ENCODE results near the gene CRIP1. TPM values are rescaled to one million over a fixed set of nuclear protein-coding genes. Genes with fewer than 3 reads are reported as not detected.

Gene CRIP1
- total RNA-seq, 4 donors from 2014 or later = 33.8 to 239 (median 37.8) TPM

DNA sequence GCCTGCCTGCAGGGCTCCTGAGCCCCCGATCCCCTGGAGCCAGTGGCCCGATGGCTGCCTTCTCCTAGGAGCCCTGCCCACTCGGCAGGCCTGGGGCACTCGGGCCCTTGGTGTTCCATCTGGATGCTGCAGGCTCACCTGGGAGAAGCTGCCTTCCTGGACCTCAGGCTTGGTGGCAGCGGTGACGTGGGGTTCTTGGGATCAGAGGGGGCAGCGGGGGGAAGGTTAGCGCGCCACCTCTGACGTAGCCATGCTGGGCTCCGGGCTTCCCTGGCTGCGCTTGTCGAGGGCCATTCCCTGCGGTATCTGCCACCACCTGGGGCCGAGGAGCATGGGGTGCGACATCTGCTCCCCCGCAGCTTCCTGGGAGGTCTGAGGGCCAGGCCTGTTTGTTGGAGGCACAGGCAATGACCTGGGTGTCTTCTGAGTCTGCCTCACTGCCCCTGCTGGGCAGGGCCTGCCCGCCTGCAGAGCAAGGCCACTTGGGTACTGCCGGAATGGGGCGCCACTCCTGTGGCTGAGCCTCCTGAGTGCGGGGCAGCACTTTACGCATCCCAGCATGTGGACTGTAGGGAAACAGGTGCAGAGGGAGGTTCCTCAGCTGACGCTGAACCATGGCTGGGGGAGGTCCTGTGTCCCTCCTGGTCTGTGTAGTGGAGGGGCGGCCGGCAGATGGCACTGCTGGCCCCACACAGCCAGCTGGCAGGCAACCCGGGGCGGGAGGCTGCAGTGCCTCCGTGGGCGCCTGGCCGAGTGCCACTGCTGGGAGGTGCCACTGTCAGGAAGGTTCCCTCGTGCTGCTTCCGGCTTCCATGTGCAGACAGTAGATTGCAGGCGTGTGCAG, 46.8 kb upstream of the CRIP1 start:
- H3K4me1 ChIP-seq = peaks cover 0 to 6% (median 0%) of the 10 kb centered on the region in 4 donors
- no peaks in the 10 kb centered on the region for H3K9me3 ChIP-seq
- H3K4me3 ChIP-seq = no peak overlapping the region
- peaks cover 0 to 6% (median 0%) of the 10 kb centered on the region in 3 donors for H3K36me3 ChIP-seq
- DNase-seq = no peak
- TF ChIP-seq POLR2A (IDR thresholded peaks at IDR 0.05) = no peak
- TF ChIP-seq, protein P1, sequence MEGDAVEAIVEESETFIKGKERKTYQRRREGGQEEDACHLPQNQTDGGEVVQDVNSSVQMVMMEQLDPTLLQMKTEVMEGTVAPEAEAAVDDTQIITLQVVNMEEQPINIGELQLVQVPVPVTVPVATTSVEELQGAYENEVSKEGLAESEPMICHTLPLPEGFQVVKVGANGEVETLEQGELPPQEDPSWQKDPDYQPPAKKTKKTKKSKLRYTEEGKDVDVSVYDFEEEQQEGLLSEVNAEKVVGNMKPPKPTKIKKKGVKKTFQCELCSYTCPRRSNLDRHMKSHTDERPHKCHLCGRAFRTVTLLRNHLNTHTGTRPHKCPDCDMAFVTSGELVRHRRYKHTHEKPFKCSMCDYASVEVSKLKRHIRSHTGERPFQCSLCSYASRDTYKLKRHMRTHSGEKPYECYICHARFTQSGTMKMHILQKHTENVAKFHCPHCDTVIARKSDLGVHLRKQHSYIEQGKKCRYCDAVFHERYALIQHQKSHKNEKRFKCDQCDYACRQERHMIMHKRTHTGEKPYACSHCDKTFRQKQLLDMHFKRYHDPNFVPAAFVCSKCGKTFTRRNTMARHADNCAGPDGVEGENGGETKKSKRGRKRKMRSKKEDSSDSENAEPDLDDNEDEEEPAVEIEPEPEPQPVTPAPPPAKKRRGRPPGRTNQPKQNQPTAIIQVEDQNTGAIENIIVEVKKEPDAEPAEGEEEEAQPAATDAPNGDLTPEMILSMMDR (IDR thresholded peaks at IDR 0.05) = no peak
- H3K27me3 ChIP-seq = no peaks in the 10 kb centered on the region
- no peak overlapping the region for H3K27ac ChIP-seq

DNA sequence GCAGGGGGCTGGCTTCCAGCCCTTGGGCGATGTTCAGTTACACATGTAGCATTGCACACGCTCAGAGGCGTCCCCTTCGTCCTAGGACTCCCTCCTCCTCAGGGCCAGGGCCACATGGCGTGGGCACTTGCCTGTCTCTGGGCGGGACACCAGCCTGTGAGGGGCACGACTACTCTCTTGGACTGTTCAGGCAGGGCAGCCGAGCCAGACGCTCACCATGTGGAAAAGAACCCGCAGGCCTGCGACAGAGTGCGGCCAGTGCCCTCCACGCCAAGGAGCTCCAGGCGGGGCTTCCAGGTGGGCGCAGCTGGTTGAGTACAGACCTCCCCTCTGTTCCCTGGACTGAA, 46.2 kb upstream of the CRIP1 start:
- H3K4me3 ChIP-seq = no peak overlapping the region
- H3K36me3 ChIP-seq = peaks cover 0 to 6% (median 0%) of the 10 kb centered on the region in 3 donors
- no peaks in the 10 kb centered on the region for H3K9me3 ChIP-seq
- peaks cover 0 to 6% (median 0%) of the 10 kb centered on the region in 4 donors for H3K4me1 ChIP-seq
- TF ChIP-seq POLR2A (IDR thresholded peaks at IDR 0.05) = no peak
- TF ChIP-seq, protein P1 (IDR thresholded peaks at IDR 0.05) = no peak
- H3K27me3 ChIP-seq = no peaks in the 10 kb centered on the region
- H3K27ac ChIP-seq = no peak overlapping the region
- DNase-seq = no peak

DNA sequence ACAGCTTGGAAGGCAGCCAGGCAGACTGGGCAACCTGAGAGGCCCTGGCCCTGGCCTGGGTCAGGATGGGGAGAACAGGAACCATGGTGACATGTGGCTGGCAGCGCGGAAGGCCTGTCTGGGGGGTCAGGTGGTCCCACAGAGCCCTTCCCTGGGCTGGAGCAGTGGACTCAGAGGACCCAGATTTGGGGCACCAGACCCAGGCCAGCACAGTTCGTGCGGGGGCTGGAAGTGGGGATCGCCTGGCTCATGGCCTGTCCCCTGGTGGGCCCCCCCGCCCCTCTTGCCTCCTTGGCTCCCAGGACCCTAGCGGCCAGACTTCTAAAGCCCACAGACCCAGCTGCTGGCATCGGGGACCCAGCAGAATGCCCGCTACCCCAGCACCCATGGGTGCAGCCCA, 45.7 kb upstream of the CRIP1 start:
- no peak overlapping the region for H3K4me3 ChIP-seq
- H3K27me3 ChIP-seq = no peaks in the 10 kb centered on the region
- H3K4me1 ChIP-seq = peaks cover 0 to 6% (median 0%) of the 10 kb centered on the region in 4 donors
- peaks cover 0 to 6% (median 0%) of the 10 kb centered on the region in 3 donors for H3K36me3 ChIP-seq
- H3K27ac ChIP-seq = no peak overlapping the region
- no peak for DNase-seq
- no peak for TF ChIP-seq POLR2A (IDR thresholded peaks at IDR 0.05)
- TF ChIP-seq, protein P1 (IDR thresholded peaks at IDR 0.05) = no peak
- no peaks in the 10 kb centered on the region for H3K9me3 ChIP-seq

DNA sequence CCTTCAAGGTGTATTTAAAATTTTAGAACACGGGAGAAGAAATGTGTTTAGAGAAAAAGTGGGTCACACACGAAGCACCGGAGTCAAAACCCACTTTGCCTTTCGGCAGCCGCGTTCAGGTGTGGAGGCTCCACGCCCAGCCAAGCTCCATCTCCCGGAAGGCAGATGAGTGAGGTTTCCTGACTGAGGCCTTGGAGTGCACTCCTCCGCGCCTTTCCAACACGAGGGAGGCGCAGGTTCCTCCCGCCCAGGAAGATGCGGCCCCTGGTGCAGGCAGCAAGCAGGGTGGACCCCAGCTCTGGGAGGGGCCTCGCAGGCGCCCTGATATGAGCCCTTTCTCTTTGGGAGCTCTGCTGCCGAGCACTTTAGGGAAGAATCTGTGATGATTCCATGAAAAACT, 44.6 kb upstream of the CRIP1 start:
- Histone ChIP-seq H3K9me3 (no peaks in the 10 kb centered on the region), H3K4me1 (peaks cover 0 to 6% (median 0%) of the 10 kb centered on the region in 4 donors), H3K27ac (no peak overlapping the region), H3K27me3 (no peaks in the 10 kb centered on the region), H3K36me3 (peaks cover 0 to 9% (median 0%) of the 10 kb centered on the region in 3 donors), H3K4me3 (no peak overlapping the region)
- TF ChIP-seq, protein P1 (IDR thresholded peaks at IDR 0.05) = no peak
- no peak for TF ChIP-seq POLR2A (IDR thresholded peaks at IDR 0.05)
- no peak for DNase-seq

DNA sequence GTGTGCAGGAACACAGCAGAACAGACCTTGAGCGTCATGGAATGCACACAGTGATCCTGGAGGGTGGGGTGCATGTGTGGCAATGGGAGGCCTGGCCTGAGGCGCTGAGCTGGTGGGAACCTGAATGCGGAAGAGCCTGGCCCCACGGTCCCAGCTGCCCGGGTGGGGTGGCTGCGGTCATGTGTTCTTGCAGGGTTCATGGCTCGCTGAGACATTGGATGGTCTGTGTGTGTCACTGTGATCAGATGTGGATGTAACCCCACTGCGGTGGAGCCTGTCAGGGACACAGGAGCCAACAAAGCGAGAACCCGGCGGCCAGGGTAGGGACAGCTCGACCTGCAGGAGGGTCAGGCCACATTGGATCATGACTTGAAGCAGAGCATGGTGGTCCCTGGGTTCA, 43.9 kb upstream of the CRIP1 start:
- Histone ChIP-seq H3K27ac (no peak overlapping the region), H3K4me1 (no peaks in the 10 kb centered on the region), H3K4me3 (no peak overlapping the region), H3K9me3 (no peaks in the 10 kb centered on the region), H3K27me3 (no peaks in the 10 kb centered on the region), H3K36me3 (peaks cover 0 to 14% (median 0%) of the 10 kb centered on the region in 3 donors)
- no peak for TF ChIP-seq POLR2A (IDR thresholded peaks at IDR 0.05)
- TF ChIP-seq, protein P1 (IDR thresholded peaks at IDR 0.05) = no peak
- no peak for DNase-seq
